H1 (cell line): ENCODE data around the gene HSD17B10. TPM values are rescaled to one million over a fixed set of nuclear protein-coding genes. Genes with fewer than 3 reads are reported as not detected.

ENCODE experiments used
- CTCF ChIA-PET: fragments of 300-600 bp; sonication (Branson Sonifier 250); formaldehyde crosslinking; loops from one replicate; lab custom pipeline; 2021; ENCODE audit not compliant: partially characterized antibody; lab: Charles Lee
- POLR2A ChIA-PET: fragments of 300-600 bp; sonication (Branson Sonifier 250); formaldehyde crosslinking; loops from one replicate; lab custom pipeline; 2021; ENCODE audit warnings: inconsistent platforms; ENCODE audit not compliant: partially characterized antibody; lab: Charles Lee
- DNase-seq, 2 experiments: peaks; one replicate each; pipeline versions ENCODE4 v3.0.0 to v3.0.0-alpha.2; 2010 to 2022; ENCODE audit warnings: low spot score in 2 of 2, low read depth in 1 of 2, mixed read lengths in 1 of 2
- FAIRE-seq: peaks from 2 replicates; lab custom pipeline; 2011; peaks lifted over from hg19 to GRCh38; lab: Jason Lieb, UNC
- H2AFZ ChIP-seq: 2 replicates; pipeline ENCODE4 v1.8.1; 2012; ENCODE audit warnings: low read length, inconsistent platforms
- H2AK5ac ChIP-seq: 2 replicates; pipeline ENCODE4 v1.6.1; 2013; ENCODE audit warnings: low read depth, low read length
- H2BK120ac ChIP-seq: replicated peaks from 2 replicates; pipeline ENCODE3; 2013; ENCODE audit warnings: low read depth, low read length, inconsistent platforms
- H2BK12ac ChIP-seq: 2 replicates; pipeline ENCODE4 v1.6.1; 2013; ENCODE audit warnings: low read depth, low read length
- H2BK15ac ChIP-seq: 2 replicates; pipeline ENCODE4 v1.6.1; 2013; ENCODE audit warnings: low read length
- H2BK20ac ChIP-seq: 2 replicates; pipeline ENCODE4 v1.6.1; 2013; ENCODE audit warnings: low read length
- H2BK5ac ChIP-seq: 2 replicates; pipeline ENCODE4 v1.6.1; 2013; ENCODE audit warnings: low read depth, low read length
- H3K14ac ChIP-seq: 2 replicates; pipeline ENCODE4 v1.6.1; 2013; ENCODE audit warnings: inconsistent platforms; ENCODE audit not compliant: insufficient read length
- H3K18ac ChIP-seq: 2 replicates; pipeline ENCODE4 v1.6.1; 2013; ENCODE audit warnings: low read length; ENCODE audit errors: extremely low read depth
- H3K23ac ChIP-seq: 2 replicates; pipeline ENCODE4 v1.6.1; 2013; ENCODE audit warnings: inconsistent platforms; ENCODE audit not compliant: insufficient read length
- H3K23me2 ChIP-seq: 2 replicates; pipeline ENCODE4 v1.6.1; 2013; ENCODE audit warnings: low read depth, low read length
- H3K27ac ChIP-seq: 2 replicates; pipeline ENCODE4 v1.6.1; 2011; ENCODE audit warnings: low read depth, low read length, inconsistent platforms
- H3K27me3 ChIP-seq, 4 experiments: replicated peaks in 1 of 4; 1 replicate in 1 of 4; 2 replicates in 3 of 4; pipeline versions ENCODE4 v1.6.1 to v1.8.1; 2011 to 2013; ENCODE audit warnings: low read length in 3 of 4, mild to moderate bottlenecking in 3 of 4, inconsistent platforms in 2 of 4, mixed read lengths in 2 of 4, moderate library complexity in 1 of 4; ENCODE audit not compliant: control insufficient read depth in 3 of 4, insufficient read depth in 3 of 4; ENCODE audit errors: extremely low read depth in 1 of 4
- H3K36me3 ChIP-seq, 4 experiments: 2 replicates each; pipeline versions ENCODE4 v1.6.1 to v1.8.1; 2011 to 2013; ENCODE audit warnings: mild to moderate bottlenecking in 4 of 4, low read length in 3 of 4, moderate library complexity in 2 of 4, control low read depth in 1 of 4, inconsistent platforms in 1 of 4; ENCODE audit not compliant: insufficient read depth in 4 of 4, control insufficient read depth in 2 of 4
- H3K4ac ChIP-seq: replicated peaks from 2 replicates; pipeline ENCODE3; 2013; ENCODE audit warnings: low read length, low read depth, mixed read lengths, inconsistent platforms; ENCODE audit not compliant: insufficient read length
- H3K4me1 ChIP-seq, 4 experiments: replicated peaks in 1 of 4; 1 replicate in 1 of 4; 2 replicates in 3 of 4; pipeline versions ENCODE4 v1.6.1 to v1.8.1; 2011 to 2013; ENCODE audit warnings: low read length in 3 of 4, inconsistent platforms in 2 of 4, mixed read lengths in 1 of 4; ENCODE audit not compliant: insufficient read depth in 4 of 4, control insufficient read depth in 3 of 4
- H3K4me2 ChIP-seq, 2 experiments: 2 replicates each; pipeline versions ENCODE4 v1.6.1 to v1.8.1; 2011 to 2013; ENCODE audit warnings: low read depth in 2 of 2, low read length in 2 of 2, control low read depth in 1 of 2, inconsistent platforms in 1 of 2, mild to moderate bottlenecking in 1 of 2; ENCODE audit not compliant: insufficient read depth in 1 of 2
- H3K4me3 ChIP-seq, 4 experiments: fragments of 200-600, 300-600 bp in 1 of 4; sonication (generic), shearing (Covaris generic), sonication (Bioruptor Twin) in 1 of 4; 2 replicates each; pipeline versions ENCODE4 v1.5.1 to v1.8.1; 2011 to 2016; ENCODE audit warnings: low read length in 4 of 4, low read depth in 3 of 4, control low read depth in 2 of 4, inconsistent platforms in 2 of 4, mild to moderate bottlenecking in 2 of 4, mixed read lengths in 1 of 4, moderate library complexity in 1 of 4; ENCODE audit not compliant: insufficient read depth in 2 of 4; ENCODE audit errors: extremely low read depth in 1 of 4
- H3K56ac ChIP-seq: replicated peaks from 2 replicates; pipeline ENCODE3; 2013; ENCODE audit warnings: low read depth, mild to moderate bottlenecking, mixed read lengths, low read length, inconsistent platforms; ENCODE audit not compliant: insufficient read length
- H3K79me1 ChIP-seq: 2 replicates; pipeline ENCODE4 v1.6.1; 2013; ENCODE audit warnings: low read depth, low read length, control low read depth
- H3K79me2 ChIP-seq, 2 experiments: 2 replicates each; pipeline versions ENCODE4 v1.6.1 to v1.8.1; 2012 to 2013; ENCODE audit warnings: low read length in 2 of 2, mild to moderate bottlenecking in 2 of 2, inconsistent platforms in 1 of 2; ENCODE audit not compliant: insufficient read depth in 2 of 2, control insufficient read depth in 1 of 2
- H3K9ac ChIP-seq, 4 experiments: replicated peaks in 1 of 4; 1 replicate in 1 of 4; 2 replicates in 3 of 4; pipeline versions ENCODE4 v1.6.1 to v1.8.1; 2011 to 2013; ENCODE audit warnings: low read depth in 3 of 4, low read length in 3 of 4, control low read depth in 2 of 4, mild to moderate bottlenecking in 2 of 4, moderate library complexity in 2 of 4, inconsistent platforms in 1 of 4; ENCODE audit errors: extremely low read depth in 1 of 4
- H3K9me3 ChIP-seq, 2 experiments: 2 replicates each; pipeline versions ENCODE4 v1.6.1 to v1.8.1; 2012 to 2013; ENCODE audit warnings: mild to moderate bottlenecking in 2 of 2, moderate library complexity in 2 of 2, control low read depth in 1 of 2, inconsistent platforms in 1 of 2, low read depth in 1 of 2, low read length in 1 of 2, mixed read lengths in 1 of 2; ENCODE audit not compliant: insufficient read depth in 2 of 2
- H4K20me1 ChIP-seq, 2 experiments: replicated peaks in 1 of 2; 2 replicates each; pipeline versions ENCODE3 to v1.8.1; 2011 to 2013; ENCODE audit warnings: inconsistent platforms in 2 of 2, low read length in 2 of 2, mild to moderate bottlenecking in 1 of 2; ENCODE audit not compliant: insufficient read depth in 2 of 2, control insufficient read depth in 1 of 2
- H4K5ac ChIP-seq: 2 replicates; pipeline ENCODE4 v1.6.1; 2013; ENCODE audit warnings: low read length, low read depth, mixed read lengths, inconsistent platforms; ENCODE audit not compliant: insufficient read length
- H4K8ac ChIP-seq: 2 replicates; pipeline ENCODE4 v1.8.0; 2013; ENCODE audit warnings: mild to moderate bottlenecking, moderate library complexity, low read length, inconsistent platforms; ENCODE audit not compliant: insufficient read depth; ENCODE audit errors: extremely low read depth
- H4K91ac ChIP-seq: replicated peaks from 2 replicates; pipeline ENCODE3; 2013; ENCODE audit warnings: low read length, mixed read lengths, inconsistent platforms; ENCODE audit not compliant: insufficient read length
- CREB1 ChIP-seq: IDR thresholded peaks from 2 replicates; pipeline ENCODE4 v1.6.1; 2012; ENCODE audit warnings: inconsistent platforms
- FOSL1 ChIP-seq: IDR thresholded peaks from 2 replicates; pipeline ENCODE4 v1.6.1; 2011; ENCODE audit warnings: mild to moderate bottlenecking, low read depth, low read length, moderate library complexity; ENCODE audit not compliant: insufficient read depth
- GTF2F1 ChIP-seq: IDR thresholded peaks from 2 replicates; pipeline ENCODE4 v1.6.1; 2012; ENCODE audit warnings: low read depth, low read length, improper control_type of control experiment, borderline replicate concordance
- HDAC2 ChIP-seq, 2 experiments: fragments of 300-600 bp in 1 of 2; sonication (generic) in 1 of 2; IDR thresholded peaks; 2 replicates each; pipeline ENCODE4 v1.6.1; 2011 to 2012; ENCODE audit warnings: low read depth in 2 of 2, low read length in 2 of 2, mild to moderate bottlenecking in 2 of 2, moderate library complexity in 2 of 2, borderline replicate concordance in 1 of 2, inconsistent platforms in 1 of 2
- NRF1 ChIP-seq: IDR thresholded peaks from 2 replicates; pipeline ENCODE4 v1.6.1; 2011; ENCODE audit warnings: mild to moderate bottlenecking, low read depth, low read length, improper control_type of control experiment
- POLR2AphosphoS5 ChIP-seq: IDR thresholded peaks from 2 replicates; pipeline ENCODE4 v1.6.1; 2011; ENCODE audit warnings: low read depth, low read length
- RFX5 ChIP-seq: IDR thresholded peaks from 2 replicates; pipeline ENCODE4 v1.6.1; 2011; ENCODE audit warnings: low read depth, low read length, improper control_type of control experiment, borderline replicate concordance
- RNF2 ChIP-seq: fragments of 200-900, 300-1000 bp; sonication (generic); IDR thresholded peaks from 2 replicates; pipeline ENCODE4 v1.7.1; 2016; ENCODE audit warnings: borderline replicate concordance, low read depth, mild to moderate bottlenecking, antibody characterized with exemption, low read length; ENCODE audit not compliant: poor library complexity, severe bottlenecking; ENCODE audit errors: missing control alignments
- SP1 ChIP-seq: IDR thresholded peaks from 2 replicates; pipeline ENCODE4 v1.6.1; 2011; ENCODE audit warnings: low read depth, low read length
- SUZ12 ChIP-seq: fragments of 200-600 bp; sonication (generic); IDR thresholded peaks from 2 replicates; pipeline ENCODE4 v1.6.1; 2012; ENCODE audit warnings: mild to moderate bottlenecking, inconsistent platforms, low read length, moderate library complexity, mixed read lengths
- TBP ChIP-seq: IDR thresholded peaks from 2 replicates; pipeline ENCODE4 v1.6.1; 2011; ENCODE audit warnings: low read depth, low read length, improper control_type of control experiment
- ZNF274 ChIP-seq: IDR thresholded peaks from 2 replicates; pipeline ENCODE4 v1.7.0; 2012; ENCODE audit warnings: low read length, borderline replicate concordance; ENCODE audit errors: extremely low read depth
- WGBS, 2 experiments: shearing (Covaris generic) in 1 of 2; methylation state at CpG; one replicate each; pipeline versions ENCODE4 v1.1.6 to v1.1.7; 2013 to 2015; ENCODE audit warnings: low lambda C conversion rate in 2 of 2, mixed read lengths in 2 of 2, inconsistent platforms in 1 of 2, low coverage in 1 of 2, missing lambda C conversion rate in 1 of 2; ENCODE audit not compliant: insufficient replicate concordance in 2 of 2, insufficient coverage in 1 of 2, insufficient read length in 1 of 2; ENCODE audit errors: extremely low coverage in 1 of 2, missing lambda C conversion rate in 1 of 2; 5-methylcytosine and 5-hydroxymethylcytosine counted together
- polyA plus RNA-seq, 7 experiments: library from polyadenylated mRNA; depleted of rRNA in 3 of 7; stranded (reverse) in 5 of 7; unstranded in 2 of 7; fragments of >200 nt in 5 of 7; fragments of 200-250 nt in 2 of 7; gene quantifications; 1 replicate in 5 of 7; 2 replicates in 1 of 7; 4 replicates in 1 of 7; pipeline versions ENCODE4 v1.2.1 to v1.2.3, GENCODE V29; 2011 to 2013; ENCODE audit warnings: missing spikeins in 2 of 7, mixed read lengths in 2 of 7
- total RNA-seq: library from RNA; stranded (reverse); fragmentation: NEBNext Ultra II Directional; extraction: Animal tissue kit (Norgen Biotek cat#: 25700); gene quantifications from 2 replicates; pipeline ENCODE4 v1.2.1, GENCODE V29; 2021
- TF ChIP-seq, protein P1 (sequence below): IDR thresholded peaks from 2 replicates; pipeline ENCODE4 v1.6.1; 2011; ENCODE audit warnings: low read depth, mild to moderate bottlenecking, low read length; ENCODE audit not compliant: insufficient read depth

The HSD17B10 gene
- total and polyA plus RNA-seq, 2 of the 8 experiments (the other 6 are each of a cell fraction or from before 2014, with no cell fraction given) = 114 to 236 TPM

DNA sequence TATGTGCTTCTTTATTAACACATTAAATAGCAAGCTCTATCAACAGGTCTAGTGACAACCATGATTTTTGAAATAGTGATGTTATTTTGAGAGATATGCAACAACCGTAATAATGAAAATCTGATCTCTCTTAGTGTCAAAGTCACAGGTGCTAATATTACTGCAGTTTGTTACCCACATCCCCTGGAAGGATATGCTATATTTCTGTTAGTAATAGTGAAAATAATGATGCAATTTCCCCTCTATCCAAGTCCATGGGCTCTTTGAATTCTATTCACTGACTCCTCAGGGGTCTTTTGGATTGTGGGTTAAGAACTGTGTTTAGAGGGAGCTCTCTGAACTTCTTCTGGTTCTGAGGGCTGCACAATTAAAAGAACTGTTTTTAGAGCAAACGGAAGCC lies 3.0 kb upstream of the HSD17B10 start:
- Histone ChIP-seq H3K18ac (no peak overlapping the region), H3K14ac (no peak overlapping the region), H2AFZ (no peak overlapping the region), H2BK5ac (no peak overlapping the region), H3K36me3 (no peaks in the 10 kb centered on the region), H3K23ac (no peak overlapping the region), H3K27me3 (peaks cover 0 to 12% (median 7%) of the 10 kb centered on the region in 4 experiments; a peak in 5 of 7 replicates), H2BK12ac (no peak overlapping the region), H2BK120ac (no peak overlapping the region), H4K20me1 (no peaks in the 10 kb centered on the region), H2AK5ac (no peak overlapping the region), H3K27ac (no peak overlapping the region), H3K9ac (no peak overlapping the region), H2BK15ac (no peak overlapping the region), H4K91ac (no peak overlapping the region), H3K56ac (no peak overlapping the region), H3K79me1 (no peaks in the 10 kb centered on the region), H3K9me3 (no peaks in the 10 kb centered on the region), H3K4me2 (no peak overlapping the region), H4K8ac (no peak overlapping the region), H3K4ac (no peak overlapping the region), H3K23me2 (peaks cover 11% of the 10 kb centered on the region; the same call in 1 of the 2 replicates), H3K4me3 (no peak overlapping the region), H2BK20ac (no peak overlapping the region), H3K79me2 (no peaks in the 10 kb centered on the region), H4K5ac (no peak overlapping the region), H3K4me1 (peaks cover 0 to 7% (median 1%) of the 10 kb centered on the region in 4 experiments; a peak in 3 of 7 replicates)
- ChIA-PET POLR2A (interaction anchor here (5.8 kb wide), 1 partner anchor 14 kb away, joined by 33 read pairs; the partner anchor contains the start of genes RIBC1 and SMC1A), CTCF (interaction anchor here (0.7 to 2.9 kb wide), 9 partner anchors 8 to 123 kb away, joined by 3 to 16 read pairs (median 4); no protein-coding TSS in a partner anchor)
- WGBS, 2 experiments = 78% methylated on average over 2 of the region's 2 CpGs; no CpG with 5 or more reads in 1 of the 2 experiments
- DNase-seq (no peak), FAIRE-seq (no peak)
- TF ChIP-seq TBP = no peak
- no peak for TF ChIP-seq GTF2F1
- no peak for TF ChIP-seq HDAC2 (IDR thresholded peaks at IDR 0.05; ENCODE audit: borderline replicate concordance in 1 of 2, low read depth in 2 of 2, low read length in 2 of 2)
- TF ChIP-seq POLR2AphosphoS5 = no peak
- no peak for TF ChIP-seq SP1
- no peak for TF ChIP-seq RNF2
- no peak for TF ChIP-seq RFX5
- no peak for TF ChIP-seq SUZ12
- TF ChIP-seq CREB1 = no peak
- TF ChIP-seq, protein P1, sequence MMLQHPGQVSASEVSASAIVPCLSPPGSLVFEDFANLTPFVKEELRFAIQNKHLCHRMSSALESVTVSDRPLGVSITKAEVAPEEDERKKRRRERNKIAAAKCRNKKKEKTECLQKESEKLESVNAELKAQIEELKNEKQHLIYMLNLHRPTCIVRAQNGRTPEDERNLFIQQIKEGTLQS = no peak
- TF ChIP-seq ZNF274 = no peak
- no peak for TF ChIP-seq FOSL1
- no peak for TF ChIP-seq NRF1
